Neutrophil (primary cell): ENCODE data around the gene ACCSL.

Source experiments
- H3K27ac ChIP-seq: fragments of 200-600 bp; sonication (generic); 2 replicates; pipeline ENCODE4 v1.5.1; 2016; ENCODE audit warnings: mild to moderate bottlenecking, moderate library complexity
- H3K27me3 ChIP-seq: fragments of 200-600 bp; sonication (generic); 2 replicates; pipeline ENCODE4 v1.6.0; 2016; ENCODE audit warnings: mild to moderate bottlenecking
- H3K36me3 ChIP-seq: fragments of 200-600 bp; sonication (generic); 2 replicates; pipeline ENCODE4 v1.5.1; 2017
- H3K4me1 ChIP-seq, 2 experiments: fragments of 200-600 bp in 1 of 2; sonication (generic) in 1 of 2; 1 replicate in 1 of 2; 2 replicates in 1 of 2; pipeline versions ENCODE4 v1.5.1 to v1.6.1; 2013 to 2016; ENCODE audit warnings: low read depth in 1 of 2, low read length in 1 of 2, mild to moderate bottlenecking in 1 of 2, moderate library complexity in 1 of 2; ENCODE audit not compliant: control insufficient read depth in 1 of 2, insufficient read depth in 1 of 2
- H3K4me3 ChIP-seq, 2 experiments: fragments of 200-600 bp in 1 of 2; sonication (generic) in 1 of 2; 1 replicate in 1 of 2; 2 replicates in 1 of 2; pipeline ENCODE4 v1.5.1; 2013 to 2016; ENCODE audit warnings: low read depth in 1 of 2, low read length in 1 of 2, mild to moderate bottlenecking in 1 of 2, moderate library complexity in 1 of 2
- H3K9me3 ChIP-seq: fragments of 200-600 bp; sonication (generic); 2 replicates; pipeline ENCODE4 v1.5.1; 2016
- CTCF ChIP-seq: fragments of 200-600 bp; sonication (generic); IDR thresholded peaks from 2 replicates; pipeline ENCODE4 v1.5.1; 2016; ENCODE audit warnings: antibody characterized with exemption

Gene ACCSL

GRCh38 chr11:44015624-44016007 is 32.2 kb upstream of the ACCSL start:
- Histone ChIP-seq H3K9me3 (no peaks in the 10 kb centered on the region), H3K27me3 (peaks cover 37% of the 10 kb centered on the region), H3K27ac (no peak overlapping the region), H3K4me3 (no peak overlapping the region), H3K4me1 (no peaks in the 10 kb centered on the region), H3K36me3 (no peaks in the 10 kb centered on the region)
- no peak for TF ChIP-seq CTCF

GRCh38 chr11:44016131-44016530 is 31.6 kb upstream of the ACCSL start:
- H3K27me3 ChIP-seq: peaks cover 34% of the 10 kb centered on the region
- no peaks in the 10 kb centered on the region for H3K36me3 ChIP-seq
- no peaks in the 10 kb centered on the region for H3K9me3 ChIP-seq
- no peak overlapping the region for H3K4me3 ChIP-seq
- H3K27ac ChIP-seq: no peak overlapping the region
- no peaks in the 10 kb centered on the region for H3K4me1 ChIP-seq
- TF ChIP-seq CTCF: no peak

GRCh38 chr11:44016546-44017442 is 31.0 kb upstream of the ACCSL start:
- H3K9me3 ChIP-seq: no peaks in the 10 kb centered on the region
- H3K36me3 ChIP-seq: no peaks in the 10 kb centered on the region
- H3K27ac ChIP-seq: no peak overlapping the region
- peaks cover 28% of the 10 kb centered on the region for H3K27me3 ChIP-seq
- no peaks in the 10 kb centered on the region for H3K4me1 ChIP-seq
- H3K4me3 ChIP-seq: no peak overlapping the region
- no peak for TF ChIP-seq CTCF

- no peak overlapping the region for H3K27ac ChIP-seq
- no peaks in the 10 kb centered on the region for H3K36me3 ChIP-seq
- no peak for TF ChIP-seq CTCF
- H3K4me1 ChIP-seq: no peaks in the 10 kb centered on the region
- H3K4me3 ChIP-seq: no peak overlapping the region
- H3K27me3 ChIP-seq: peaks cover 27% of the 10 kb centered on the region
- no peaks in the 10 kb centered on the region for H3K9me3 ChIP-seq
Observed at GRCh38 chr11:44017443-44018126, 30.2 kb upstream of the ACCSL start.

- Histone ChIP-seq H3K27me3 (peaks cover 27% of the 10 kb centered on the region), H3K9me3 (no peaks in the 10 kb centered on the region), H3K36me3 (no peaks in the 10 kb centered on the region), H3K27ac (no peak overlapping the region), H3K4me3 (no peak overlapping the region), H3K4me1 (no peaks in the 10 kb centered on the region)
- no peak for TF ChIP-seq CTCF
Observed at GRCh38 chr11:44018127-44018521, 29.7 kb upstream of the ACCSL start.
